SK-N-SH (cell line): ENCODE data around the gene LGALS3BP. TPM values are rescaled to one million over a fixed set of nuclear protein-coding genes. Genes with fewer than 3 reads are reported as not detected.

ENCODE experiments used
- CTCF ChIA-PET: fragments of 300-600, 350-600 bp; formaldehyde crosslinking; extraction: SDS; loops from one replicate; lab custom pipeline; 2021; lab: Yijun Ruan, JAX
- POLR2A ChIA-PET: fragments of 350-600 bp; sonication (Branson Sonifier 250); formaldehyde crosslinking; extraction: SDS; loops from one replicate; lab custom pipeline; 2020; ENCODE audit warnings: antibody characterized with exemption, inconsistent platforms; lab: Yijun Ruan, JAX
- DNase-seq: peaks from one replicate; pipeline ENCODE4 v3.0.0; 2012
- H2AFZ ChIP-seq: fragments of 200-600 bp; sonication (generic); 2 replicates; pipeline ENCODE4 v1.8.1; 2016; ENCODE audit warnings: antibody characterized with exemption, mild to moderate bottlenecking, low read depth
- H3F3A ChIP-seq: fragments of 200-600 bp; sonication (generic); replicated peaks from 2 replicates; pipeline ENCODE3; 2016; ENCODE audit warnings: antibody characterized with exemption, mild to moderate bottlenecking; ENCODE audit not compliant: insufficient read depth
- H3K27ac ChIP-seq, 2 experiments: fragments of 200-500 bp in 1 of 2; fragments of 200-600 bp in 1 of 2; sonication (Bioruptor generic) in 1 of 2; sonication (generic), shearing (Covaris generic) in 1 of 2; 2 replicates each; pipeline versions ENCODE4 v1.5.1 to v1.6.1; 2014 to 2016; ENCODE audit warnings: low read depth in 2 of 2, inconsistent platforms in 1 of 2, low read length in 1 of 2, mild to moderate bottlenecking in 1 of 2, mixed read lengths in 1 of 2
- H3K27me3 ChIP-seq: fragments of 200-600 bp; sonication (generic), shearing (Covaris generic); 2 replicates; pipeline ENCODE4 v1.6.1; 2016; ENCODE audit warnings: mixed run types; ENCODE audit not compliant: insufficient read depth
- H3K36me3 ChIP-seq, 2 experiments: fragments of 200-500 bp in 1 of 2; fragments of 200-600 bp in 1 of 2; sonication (Bioruptor generic) in 1 of 2; sonication (generic) in 1 of 2; replicated peaks in 1 of 2; 2 replicates each; pipeline versions ENCODE3 to v1.5.1; 2014 to 2016; ENCODE audit warnings: low read length in 1 of 2, mild to moderate bottlenecking in 1 of 2; ENCODE audit not compliant: insufficient read depth in 2 of 2, control insufficient read depth in 1 of 2
- H3K4me1 ChIP-seq, 2 experiments: fragments of 200-500 bp in 1 of 2; fragments of 200-600 bp in 1 of 2; sonication (Bioruptor generic) in 1 of 2; sonication (generic), shearing (Covaris generic) in 1 of 2; 2 replicates each; pipeline versions ENCODE4 v1.5.1 to v1.6.1; 2014 to 2016; ENCODE audit warnings: low read depth in 1 of 2, low read length in 1 of 2, mixed run types in 1 of 2; ENCODE audit not compliant: insufficient read depth in 2 of 2, control insufficient read depth in 1 of 2
- H3K4me2 ChIP-seq: fragments of 200-600 bp; sonication (generic), shearing (Covaris generic); 2 replicates; pipeline ENCODE4 v1.6.1; 2017; ENCODE audit warnings: mixed run types
- H3K4me3 ChIP-seq, 2 experiments: fragments of 200-500 bp in 1 of 2; fragments of 200-600 bp in 1 of 2; sonication (Bioruptor generic) in 1 of 2; sonication (generic), shearing (Covaris generic) in 1 of 2; 2 replicates each; pipeline versions ENCODE4 v1.5.1 to v1.8.1; 2014 to 2016; ENCODE audit warnings: low read depth in 2 of 2, inconsistent platforms in 1 of 2, low read length in 1 of 2, mild to moderate bottlenecking in 1 of 2, mixed read lengths in 1 of 2, moderate library complexity in 1 of 2
- H3K79me2 ChIP-seq: fragments of 200-600 bp; sonication (generic); 2 replicates; pipeline ENCODE4 v1.8.1; 2017; ENCODE audit warnings: mild to moderate bottlenecking; ENCODE audit not compliant: insufficient read depth
- H3K9ac ChIP-seq: fragments of 200-600 bp; sonication (generic); 2 replicates; pipeline ENCODE4 v1.6.1; 2017; ENCODE audit warnings: mixed run types
- H3K9me2 ChIP-seq: fragments of 200-600 bp; sonication (generic); 2 replicates; pipeline ENCODE4 v1.6.1; 2017; ENCODE audit warnings: mixed run types
- H3K9me3 ChIP-seq: fragments of 200-600 bp; sonication (generic); 2 replicates; pipeline ENCODE4 v1.6.1; 2017; ENCODE audit warnings: mixed run types, mild to moderate bottlenecking, moderate library complexity
- H4K20me1 ChIP-seq: fragments of 200-600 bp; sonication (generic); 2 replicates; pipeline ENCODE4 v1.6.1; 2017; ENCODE audit warnings: mild to moderate bottlenecking, mixed run types; ENCODE audit not compliant: insufficient read depth
- CTCF ChIP-seq: fragments of 200-600 bp; sonication (generic); IDR thresholded peaks from 2 replicates; pipeline ENCODE4 v1.6.1; 2017; ENCODE audit warnings: antibody characterized with exemption, mild to moderate bottlenecking, moderate library complexity
- ELF1 ChIP-seq: IDR thresholded peaks from 2 replicates; pipeline ENCODE4 v1.4.0; 2012
- FOXJ3 ChIP-seq: sonication (generic); formaldehyde crosslinking; IDR thresholded peaks from 2 replicates; pipeline ENCODE4 v1.5.1; 2020; ENCODE audit warnings: mild to moderate bottlenecking, missing genetic modification reagents
- FOXM1 ChIP-seq: IDR thresholded peaks from 2 replicates; pipeline ENCODE4 v1.4.0; 2012; ENCODE audit warnings: low read depth, mild to moderate bottlenecking
- GABPA ChIP-seq: IDR thresholded peaks from 2 replicates; pipeline ENCODE4 v1.4.0; 2012; ENCODE audit warnings: low read depth, mild to moderate bottlenecking
- GATA2 ChIP-seq: sonication (generic); formaldehyde crosslinking; IDR thresholded peaks from 2 replicates; pipeline ENCODE4 v1.5.0; 2020; ENCODE audit warnings: mild to moderate bottlenecking, missing genetic modification reagents
- IRF3 ChIP-seq: fragments of 150-350 bp; IDR thresholded peaks from 2 replicates; pipeline ENCODE4 v1.6.1; 2016; ENCODE audit warnings: mild to moderate bottlenecking, low read depth, low read length
- MEF2A ChIP-seq: IDR thresholded peaks from 2 replicates; pipeline ENCODE4 v1.4.0; 2012; ENCODE audit warnings: low read depth, borderline replicate concordance
- NFIC ChIP-seq: IDR thresholded peaks from 2 replicates; pipeline ENCODE4 v1.4.0; 2012; ENCODE audit warnings: borderline replicate concordance
- NRF1 ChIP-seq: IDR thresholded peaks from 2 replicates; pipeline ENCODE4 v1.6.1; 2012; ENCODE audit warnings: low read depth, mild to moderate bottlenecking, low read length
- POLR2AphosphoS5 ChIP-seq: IDR thresholded peaks from 2 replicates; pipeline ENCODE4 v1.6.1; 2012; ENCODE audit warnings: low read depth, low read length
- RAD21 ChIP-seq: IDR thresholded peaks from 2 replicates; pipeline ENCODE4 v1.6.1; 2012; ENCODE audit warnings: mild to moderate bottlenecking, low read length
- REST ChIP-seq: IDR thresholded peaks from 2 replicates; pipeline ENCODE4 v1.6.1; 2012; ENCODE audit warnings: mild to moderate bottlenecking, low read depth, low read length, moderate library complexity
- SIN3A ChIP-seq: IDR thresholded peaks from 2 replicates; pipeline ENCODE4 v1.6.1; 2012; ENCODE audit warnings: low read depth, mild to moderate bottlenecking, low read length, moderate library complexity, borderline replicate concordance
- TAF1 ChIP-seq: IDR thresholded peaks from 2 replicates; pipeline ENCODE4 v1.6.1; 2012; ENCODE audit warnings: low read depth, mild to moderate bottlenecking, low read length, moderate library complexity, borderline replicate concordance
- TCF12 ChIP-seq: IDR thresholded peaks from 2 replicates; pipeline ENCODE4 v1.4.0; 2012
- USF1 ChIP-seq: IDR thresholded peaks from 2 replicates; pipeline ENCODE4 v1.4.0; 2012; ENCODE audit warnings: low read depth, borderline replicate concordance
- WGBS: methylation state at CpG from one replicate; pipeline ENCODE4 v1.1.6; 2017; ENCODE audit warnings: low lambda C conversion rate; 5-methylcytosine and 5-hydroxymethylcytosine counted together
- polyA plus RNA-seq, 3 experiments: library from polyadenylated mRNA; depleted of rRNA; stranded (reverse); fragments of >200 nt; gene quantifications; 2 replicates each; pipeline ENCODE4 v1.2.3, GENCODE V29; 2012

Gene LGALS3BP
- polyA plus RNA-seq, 1 of the 3 experiments (the other 2 are of a cell fraction): 579 TPM

- no peak overlapping the region for H3K4me2 ChIP-seq
- no peaks in the 10 kb centered on the region for H3K9me3 ChIP-seq
- no peaks in the 10 kb centered on the region; the same call in 1 of the 2 replicates for H4K20me1 ChIP-seq
- H3K9me2 ChIP-seq: no peaks in the 10 kb centered on the region
- H3K9ac ChIP-seq: no peak overlapping the region
- H3K4me1 ChIP-seq: peaks cover 15 to 57% of the 10 kb centered on the region in 2 experiments; a peak in 2 of 4 replicates
- peak; percentile 44 for DNase-seq
- 92% methylated on average over 23 of the region's 23 CpGs for WGBS
- H3K27ac ChIP-seq: no peak overlapping the region; a peak in 1 of 4 replicates
- peaks cover 6% of the 10 kb centered on the region for H3F3A ChIP-seq
- no peak overlapping the region for H3K4me3 ChIP-seq
- POLR2A ChIA-PET: interaction anchor here (1.1 to 1.4 kb wide), 2 partner anchors 38 to 108 kb away, joined by 4 read pairs; no protein-coding TSS in a partner anchor
- H3K79me2 ChIP-seq: peaks cover 21% of the 10 kb centered on the region
- TF ChIP-seq GATA2 (CRISPR knock-in tag) (no peak), POLR2AphosphoS5 (no peak; the same call in 1 of the 2 replicates), SIN3A (no peak), GABPA (no peak), CTCF (no peak), IRF3 (no peak), REST (no peak), FOXM1 (no peak), USF1 (no peak), MEF2A (no peak), NFIC (no peak), NRF1 (no peak), FOXJ3 (CRISPR knock-in tag) (no peak), TAF1 (no peak), RAD21 (no peak), TCF12 (no peak), ELF1 (no peak)
- H3K27me3 ChIP-seq: no peaks in the 10 kb centered on the region
- CTCF ChIA-PET: interaction anchor here (0.7 to 26.0 kb wide), 9 partner anchors 8 to 130 kb away, joined by 3 to 458 read pairs (median 3); no protein-coding TSS in a partner anchor
- H2AFZ ChIP-seq: no peak overlapping the region
- peaks cover 6 to 43% of the 10 kb centered on the region in 2 experiments for H3K36me3 ChIP-seq
These were observed 5.8 kb downstream of the LGALS3BP start for GRCh38 chr17:78973792-78974520.
